Measurements from ENCODE around the gene ZNF124. TPM values are rescaled to one million over a fixed set of nuclear protein-coding genes. Genes with fewer than 3 reads are reported as not detected.

ZNF124 gene
- total RNA-seq, 1 experiment from 2014 or later: 16.3 TPM

DNA sequence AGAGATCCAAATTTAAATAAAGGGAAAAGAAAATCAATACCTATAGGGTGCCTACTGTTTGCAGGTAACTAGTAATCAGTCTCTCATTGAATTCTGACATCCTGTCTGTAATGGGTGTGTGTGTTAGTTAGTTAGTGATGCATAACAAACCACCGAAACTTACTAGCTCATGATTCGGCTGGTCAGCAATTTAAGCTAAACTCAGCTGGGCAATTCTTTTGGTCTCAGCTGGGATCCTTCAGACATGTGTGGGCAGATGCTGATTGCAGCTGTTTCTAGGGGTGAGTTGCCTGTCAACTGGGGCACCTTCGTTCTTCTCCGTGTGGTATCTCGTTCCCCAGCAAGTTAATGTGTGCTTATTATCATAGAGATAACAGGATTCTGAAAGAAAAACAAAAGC lies 40.2 kb upstream of the ZNF124 start:
- H4K20me1 ChIP-seq (ENCODE audit: insufficient read depth): no peaks in the 10 kb centered on the region
- no peak for ATAC-seq
- H3K9me3 ChIP-seq (ENCODE audit: control insufficient read depth in 1 of 2, insufficient read depth in 1 of 2, low read depth in 1 of 2, low read length in 2 of 2): no peaks in the 10 kb centered on the region
- peaks cover 6 to 11% of the 10 kb centered on the region in 2 experiments; a peak in 3 of 4 replicates for H3K4me1 ChIP-seq (ENCODE audit: control insufficient read depth in 1 of 2, insufficient read depth in 2 of 2, low read length in 2 of 2)
- H3K27me3 ChIP-seq (ENCODE audit: insufficient read depth, low read length): no peaks in the 10 kb centered on the region
- POLR2A ChIA-PET: no interaction called here
- no TSS peak for BruUV-seq (replicated peaks)
- H3K9ac ChIP-seq (ENCODE audit: low read length): no peak overlapping the region
- no peak overlapping the region for H3K4me2 ChIP-seq (ENCODE audit: low read length)
- H3K4me3 ChIP-seq (replicated peaks in 1 of 2; ENCODE audit: low read depth in 1 of 2, low read length in 2 of 2): no peak overlapping the region
- CTCF ChIA-PET: no interaction called here
- H2AFZ ChIP-seq (ENCODE audit: low read depth, low read length, poor library complexity, severe bottlenecking): no peak overlapping the region
- no peaks in the 10 kb centered on the region for H3K36me3 ChIP-seq (ENCODE audit: control insufficient read depth in 1 of 2, insufficient read depth in 2 of 2, low read length in 2 of 2)
- no peak overlapping the region for H3K27ac ChIP-seq (ENCODE audit: low read depth, low read length)
- intact Hi-C loops (cut with micrococcal nuclease): loop anchor here (5.0 kb wide), 1 partner anchor 120 kb away; the partner anchor contains the start of gene ZNF496
- RAD21 ChIA-PET (ENCODE audit: low non-redundant PET in 1 of 2, low total read pairs in 2 of 2, uncharacterized antibody in 2 of 2, unreplicated experiment in 2 of 2): no interaction called here
- no peaks in the 10 kb centered on the region for H3K9me2 ChIP-seq (ENCODE audit: insufficient read depth)
- peaks cover 35% of the 10 kb centered on the region for H3K79me2 ChIP-seq (ENCODE audit: insufficient read depth, low read length)
- TF ChIP-seq JUND (IDR thresholded peaks at IDR 0.05): no peak
- TF ChIP-seq, protein P1, sequence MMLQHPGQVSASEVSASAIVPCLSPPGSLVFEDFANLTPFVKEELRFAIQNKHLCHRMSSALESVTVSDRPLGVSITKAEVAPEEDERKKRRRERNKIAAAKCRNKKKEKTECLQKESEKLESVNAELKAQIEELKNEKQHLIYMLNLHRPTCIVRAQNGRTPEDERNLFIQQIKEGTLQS (IDR thresholded peaks at IDR 0.05): no peak
- no peak for TF ChIP-seq CEBPB (IDR thresholded peaks at IDR 0.05; ENCODE audit: low read depth)
- TF ChIP-seq EZH2 (IDR thresholded peaks at IDR 0.05): no peak
- TF ChIP-seq, protein P2, sequence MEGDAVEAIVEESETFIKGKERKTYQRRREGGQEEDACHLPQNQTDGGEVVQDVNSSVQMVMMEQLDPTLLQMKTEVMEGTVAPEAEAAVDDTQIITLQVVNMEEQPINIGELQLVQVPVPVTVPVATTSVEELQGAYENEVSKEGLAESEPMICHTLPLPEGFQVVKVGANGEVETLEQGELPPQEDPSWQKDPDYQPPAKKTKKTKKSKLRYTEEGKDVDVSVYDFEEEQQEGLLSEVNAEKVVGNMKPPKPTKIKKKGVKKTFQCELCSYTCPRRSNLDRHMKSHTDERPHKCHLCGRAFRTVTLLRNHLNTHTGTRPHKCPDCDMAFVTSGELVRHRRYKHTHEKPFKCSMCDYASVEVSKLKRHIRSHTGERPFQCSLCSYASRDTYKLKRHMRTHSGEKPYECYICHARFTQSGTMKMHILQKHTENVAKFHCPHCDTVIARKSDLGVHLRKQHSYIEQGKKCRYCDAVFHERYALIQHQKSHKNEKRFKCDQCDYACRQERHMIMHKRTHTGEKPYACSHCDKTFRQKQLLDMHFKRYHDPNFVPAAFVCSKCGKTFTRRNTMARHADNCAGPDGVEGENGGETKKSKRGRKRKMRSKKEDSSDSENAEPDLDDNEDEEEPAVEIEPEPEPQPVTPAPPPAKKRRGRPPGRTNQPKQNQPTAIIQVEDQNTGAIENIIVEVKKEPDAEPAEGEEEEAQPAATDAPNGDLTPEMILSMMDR (IDR thresholded peaks at IDR 0.05 in 2 of 3, conservative IDR thresholded peaks at IDR 0.05 in 1 of 3; ENCODE audit: borderline replicate concordance in 1 of 3, insufficient read depth in 1 of 3, low read depth in 2 of 3, low read length in 2 of 3): no peak
- DNase-seq (ENCODE audit: low read depth, low spot score): no peak

DNA sequence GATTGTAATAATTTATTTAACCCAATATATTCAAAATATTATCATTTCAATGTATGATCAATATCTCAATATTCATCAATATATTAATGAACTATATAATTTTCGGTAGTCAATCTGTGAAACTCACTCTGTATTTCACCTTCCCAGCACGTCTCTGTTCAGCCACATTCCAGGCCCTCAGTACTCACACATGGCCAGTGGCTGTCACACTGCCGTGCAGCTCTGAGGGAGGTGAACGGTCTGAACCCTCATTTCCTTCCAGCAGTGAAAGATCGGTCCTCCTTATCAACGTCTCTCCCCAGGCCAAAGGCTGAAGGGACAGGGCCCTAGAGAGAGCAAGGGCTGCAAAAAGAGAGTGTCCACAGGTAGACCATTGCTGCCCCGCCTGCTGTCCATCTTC lies 39.5 kb upstream of the ZNF124 start:
- no peak for ATAC-seq
- POLR2A ChIA-PET: no interaction called here
- no peak overlapping the region for H3K9ac ChIP-seq (ENCODE audit: low read length)
- TF ChIP-seq, protein P1 (IDR thresholded peaks at IDR 0.05): no peak
- TF ChIP-seq, protein P3, sequence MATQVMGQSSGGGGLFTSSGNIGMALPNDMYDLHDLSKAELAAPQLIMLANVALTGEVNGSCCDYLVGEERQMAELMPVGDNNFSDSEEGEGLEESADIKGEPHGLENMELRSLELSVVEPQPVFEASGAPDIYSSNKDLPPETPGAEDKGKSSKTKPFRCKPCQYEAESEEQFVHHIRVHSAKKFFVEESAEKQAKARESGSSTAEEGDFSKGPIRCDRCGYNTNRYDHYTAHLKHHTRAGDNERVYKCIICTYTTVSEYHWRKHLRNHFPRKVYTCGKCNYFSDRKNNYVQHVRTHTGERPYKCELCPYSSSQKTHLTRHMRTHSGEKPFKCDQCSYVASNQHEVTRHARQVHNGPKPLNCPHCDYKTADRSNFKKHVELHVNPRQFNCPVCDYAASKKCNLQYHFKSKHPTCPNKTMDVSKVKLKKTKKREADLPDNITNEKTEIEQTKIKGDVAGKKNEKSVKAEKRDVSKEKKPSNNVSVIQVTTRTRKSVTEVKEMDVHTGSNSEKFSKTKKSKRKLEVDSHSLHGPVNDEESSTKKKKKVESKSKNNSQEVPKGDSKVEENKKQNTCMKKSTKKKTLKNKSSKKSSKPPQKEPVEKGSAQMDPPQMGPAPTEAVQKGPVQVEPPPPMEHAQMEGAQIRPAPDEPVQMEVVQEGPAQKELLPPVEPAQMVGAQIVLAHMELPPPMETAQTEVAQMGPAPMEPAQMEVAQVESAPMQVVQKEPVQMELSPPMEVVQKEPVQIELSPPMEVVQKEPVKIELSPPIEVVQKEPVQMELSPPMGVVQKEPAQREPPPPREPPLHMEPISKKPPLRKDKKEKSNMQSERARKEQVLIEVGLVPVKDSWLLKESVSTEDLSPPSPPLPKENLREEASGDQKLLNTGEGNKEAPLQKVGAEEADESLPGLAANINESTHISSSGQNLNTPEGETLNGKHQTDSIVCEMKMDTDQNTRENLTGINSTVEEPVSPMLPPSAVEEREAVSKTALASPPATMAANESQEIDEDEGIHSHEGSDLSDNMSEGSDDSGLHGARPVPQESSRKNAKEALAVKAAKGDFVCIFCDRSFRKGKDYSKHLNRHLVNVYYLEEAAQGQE (IDR thresholded peaks at IDR 0.05; ENCODE audit: low read depth): no peak
- TF ChIP-seq, protein P4, sequence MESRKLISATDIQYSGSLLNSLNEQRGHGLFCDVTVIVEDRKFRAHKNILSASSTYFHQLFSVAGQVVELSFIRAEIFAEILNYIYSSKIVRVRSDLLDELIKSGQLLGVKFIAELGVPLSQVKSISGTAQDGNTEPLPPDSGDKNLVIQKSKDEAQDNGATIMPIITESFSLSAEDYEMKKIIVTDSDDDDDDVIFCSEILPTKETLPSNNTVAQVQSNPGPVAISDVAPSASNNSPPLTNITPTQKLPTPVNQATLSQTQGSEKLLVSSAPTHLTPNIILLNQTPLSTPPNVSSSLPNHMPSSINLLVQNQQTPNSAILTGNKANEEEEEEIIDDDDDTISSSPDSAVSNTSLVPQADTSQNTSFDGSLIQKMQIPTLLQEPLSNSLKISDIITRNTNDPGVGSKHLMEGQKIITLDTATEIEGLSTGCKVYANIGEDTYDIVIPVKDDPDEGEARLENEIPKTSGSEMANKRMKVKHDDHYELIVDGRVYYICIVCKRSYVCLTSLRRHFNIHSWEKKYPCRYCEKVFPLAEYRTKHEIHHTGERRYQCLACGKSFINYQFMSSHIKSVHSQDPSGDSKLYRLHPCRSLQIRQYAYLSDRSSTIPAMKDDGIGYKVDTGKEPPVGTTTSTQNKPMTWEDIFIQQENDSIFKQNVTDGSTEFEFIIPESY (IDR thresholded peaks at IDR 0.05; ENCODE audit: extremely low read depth, insufficient replicate concordance, low read length): no peak
- TF ChIP-seq CEBPB (IDR thresholded peaks at IDR 0.05; ENCODE audit: low read depth) (no peak), TCF7L2 (IDR thresholded peaks at IDR 0.05; ENCODE audit: borderline replicate concordance, extremely low read depth, insufficient read depth, insufficient read length) (no peak), ELF1 (IDR thresholded peaks at IDR 0.05; ENCODE audit: borderline replicate concordance, low read depth) (no peak), SP1 (IDR thresholded peaks at IDR 0.05; ENCODE audit: low read depth) (no peak), ZNF274 (IDR thresholded peaks at IDR 0.05; ENCODE audit: low read depth, low read length) (no peak)

More for the DNA sequence above, 39.5 kb upstream of the ZNF124 start:
- RAD21 ChIA-PET (ENCODE audit: low non-redundant PET in 1 of 2, low total read pairs in 2 of 2, uncharacterized antibody in 2 of 2, unreplicated experiment in 2 of 2): no interaction called here
- Histone ChIP-seq H3K27me3 (ENCODE audit: insufficient read depth, low read length) (no peaks in the 10 kb centered on the region), H3K36me3 (ENCODE audit: control insufficient read depth in 1 of 2, insufficient read depth in 2 of 2, low read length in 2 of 2) (no peaks in the 10 kb centered on the region), H4K20me1 (ENCODE audit: insufficient read depth) (no peaks in the 10 kb centered on the region), H3K27ac (ENCODE audit: low read depth, low read length) (no peak overlapping the region), H3K4me3 (replicated peaks in 1 of 2; ENCODE audit: low read depth in 1 of 2, low read length in 2 of 2) (no peak overlapping the region), H2AFZ (ENCODE audit: low read depth, low read length, poor library complexity, severe bottlenecking) (no peak overlapping the region), H3K4me1 (ENCODE audit: control insufficient read depth in 1 of 2, insufficient read depth in 2 of 2, low read length in 2 of 2) (peaks cover 6 to 11% of the 10 kb centered on the region in 2 experiments; a peak in 3 of 4 replicates), H3K9me3 (ENCODE audit: control insufficient read depth in 1 of 2, insufficient read depth in 1 of 2, low read depth in 1 of 2, low read length in 2 of 2) (no peaks in the 10 kb centered on the region), H3K9me2 (ENCODE audit: insufficient read depth) (no peaks in the 10 kb centered on the region), H3K4me2 (ENCODE audit: low read length) (peak overlapping the region; percentile 96; the same call in 1 of the 2 replicates), H3K79me2 (ENCODE audit: insufficient read depth, low read length) (peaks cover 40% of the 10 kb centered on the region)
- CTCF ChIA-PET: no interaction called here
- DNase-seq (ENCODE audit: low read depth, low spot score): no peak
- intact Hi-C loops (cut with micrococcal nuclease): loop anchor here (5.0 kb wide), 1 partner anchor 121 kb away; the partner anchor contains the start of gene ZNF496
- no TSS peak for BruUV-seq (replicated peaks)
